ENCODE results near the gene PRICKLE1. TPM values are rescaled to one million over a fixed set of nuclear protein-coding genes. Genes with fewer than 3 reads are reported as not detected.

The PRICKLE1 gene
- total RNA-seq, 2 experiments from 2014 or later = not detected

DNA sequence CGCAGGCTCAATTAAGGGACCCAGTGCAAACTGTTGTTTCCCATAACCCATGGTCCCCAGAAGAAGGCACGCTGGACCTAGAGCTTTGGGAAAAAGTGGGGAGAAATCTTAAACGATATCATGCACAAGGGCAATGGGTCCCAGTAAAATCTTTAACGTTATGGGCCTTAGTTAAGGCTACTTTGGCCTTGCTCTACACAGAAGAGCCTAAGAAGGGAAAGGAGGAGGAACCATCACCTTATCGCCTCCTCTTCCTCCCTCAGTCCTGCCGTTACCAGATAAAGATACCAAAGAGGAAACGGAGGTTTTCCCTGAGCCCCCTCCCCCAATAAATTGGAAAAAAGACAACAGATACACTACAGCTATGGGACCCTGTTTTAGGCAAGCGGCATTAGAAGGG, 146.7 kb downstream of the PRICKLE1 start:
- H3K27me3 Mint-ChIP-seq = no peaks in the 10 kb centered on the region
- peaks cover 10% of the 10 kb centered on the region for H3K9me3 Mint-ChIP-seq
- ATAC-seq (no peak), DNase-seq (no peak)
- no peak overlapping the region for H3K4me3 Mint-ChIP-seq
- TF ChIP-seq, protein P1, sequence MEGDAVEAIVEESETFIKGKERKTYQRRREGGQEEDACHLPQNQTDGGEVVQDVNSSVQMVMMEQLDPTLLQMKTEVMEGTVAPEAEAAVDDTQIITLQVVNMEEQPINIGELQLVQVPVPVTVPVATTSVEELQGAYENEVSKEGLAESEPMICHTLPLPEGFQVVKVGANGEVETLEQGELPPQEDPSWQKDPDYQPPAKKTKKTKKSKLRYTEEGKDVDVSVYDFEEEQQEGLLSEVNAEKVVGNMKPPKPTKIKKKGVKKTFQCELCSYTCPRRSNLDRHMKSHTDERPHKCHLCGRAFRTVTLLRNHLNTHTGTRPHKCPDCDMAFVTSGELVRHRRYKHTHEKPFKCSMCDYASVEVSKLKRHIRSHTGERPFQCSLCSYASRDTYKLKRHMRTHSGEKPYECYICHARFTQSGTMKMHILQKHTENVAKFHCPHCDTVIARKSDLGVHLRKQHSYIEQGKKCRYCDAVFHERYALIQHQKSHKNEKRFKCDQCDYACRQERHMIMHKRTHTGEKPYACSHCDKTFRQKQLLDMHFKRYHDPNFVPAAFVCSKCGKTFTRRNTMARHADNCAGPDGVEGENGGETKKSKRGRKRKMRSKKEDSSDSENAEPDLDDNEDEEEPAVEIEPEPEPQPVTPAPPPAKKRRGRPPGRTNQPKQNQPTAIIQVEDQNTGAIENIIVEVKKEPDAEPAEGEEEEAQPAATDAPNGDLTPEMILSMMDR (IDR thresholded peaks at IDR 0.05) = no peak
- ChIA-PET CTCF (no interaction called here), POLR2A (interaction anchor here (1.1 kb wide), 1 partner anchor 65 kb away, joined by 4 read pairs; no protein-coding TSS in a partner anchor)
- H3K4me1 Mint-ChIP-seq (ENCODE audit: low read depth) = no peaks in the 10 kb centered on the region
- no peak overlapping the region for H3K27ac Mint-ChIP-seq
- intact Hi-C loops (cut with micrococcal nuclease) = no loop called here
- H3K36me3 Mint-ChIP-seq (ENCODE audit: low read depth) = peaks cover 71% of the 10 kb centered on the region

DNA sequence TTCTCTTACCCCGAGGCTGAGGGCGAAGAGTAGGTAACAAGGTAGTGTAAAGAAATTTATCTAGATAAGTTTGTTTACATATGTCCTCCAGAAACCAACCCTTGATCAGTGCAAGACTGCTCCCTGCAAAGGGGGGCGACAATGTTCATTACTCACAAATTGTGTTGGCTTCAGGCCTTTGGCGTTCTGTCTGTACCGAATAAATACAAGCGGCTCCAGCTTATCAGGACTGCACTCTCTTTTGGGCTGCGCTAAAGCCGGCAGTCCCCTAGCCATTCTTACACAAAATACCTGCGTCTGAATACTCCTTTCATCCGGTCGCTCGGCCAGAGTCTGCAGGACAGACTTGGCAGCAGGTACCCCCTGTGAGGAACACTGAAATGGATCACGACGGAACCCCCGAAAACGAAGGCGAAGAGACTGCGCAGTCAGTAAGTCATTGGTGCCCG, 147.2 kb downstream of the PRICKLE1 start:
- POLR2A ChIA-PET = interaction anchor here (1.1 kb wide), 1 partner anchor 65 kb away, joined by 4 read pairs; no protein-coding TSS in a partner anchor
- H3K9me3 Mint-ChIP-seq = peaks cover 10% of the 10 kb centered on the region
- H3K36me3 Mint-ChIP-seq (ENCODE audit: low read depth) = peaks cover 70% of the 10 kb centered on the region

DNA sequence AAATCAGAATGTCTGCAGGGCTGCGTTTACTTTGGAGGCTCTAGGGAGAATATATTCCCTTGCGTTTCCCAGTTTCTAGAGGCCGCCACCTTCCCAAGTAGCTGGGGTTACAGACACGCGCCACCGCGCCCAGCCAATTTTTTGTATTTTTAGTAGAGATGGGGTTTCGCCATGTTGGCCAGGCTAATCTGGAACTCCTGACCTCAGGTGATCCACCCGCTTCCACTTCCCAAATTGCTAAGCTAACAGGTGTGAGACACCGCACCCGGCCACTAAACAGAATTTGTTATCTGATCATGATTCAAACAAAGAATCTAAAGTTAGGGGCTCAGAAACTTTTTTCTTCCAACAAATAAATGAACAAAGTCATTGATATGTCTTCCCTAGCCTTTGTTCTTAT, 148.9 kb downstream of the PRICKLE1 start:
- POLR2A ChIA-PET = no interaction called here
- no peak for DNase-seq

More for the DNA sequence above, 147.2 kb downstream of the PRICKLE1 start:
- CTCF ChIA-PET = no interaction called here
- no peak overlapping the region for H3K27ac Mint-ChIP-seq
- H3K27me3 Mint-ChIP-seq = no peaks in the 10 kb centered on the region
- H3K4me3 Mint-ChIP-seq = no peak overlapping the region
- TF ChIP-seq, protein P1 (IDR thresholded peaks at IDR 0.05) = no peak
- DNase-seq = no peak
- no peaks in the 10 kb centered on the region for H3K4me1 Mint-ChIP-seq (ENCODE audit: low read depth)
- intact Hi-C loops (cut with micrococcal nuclease) = no loop called here
- ATAC-seq = no peak

DNA sequence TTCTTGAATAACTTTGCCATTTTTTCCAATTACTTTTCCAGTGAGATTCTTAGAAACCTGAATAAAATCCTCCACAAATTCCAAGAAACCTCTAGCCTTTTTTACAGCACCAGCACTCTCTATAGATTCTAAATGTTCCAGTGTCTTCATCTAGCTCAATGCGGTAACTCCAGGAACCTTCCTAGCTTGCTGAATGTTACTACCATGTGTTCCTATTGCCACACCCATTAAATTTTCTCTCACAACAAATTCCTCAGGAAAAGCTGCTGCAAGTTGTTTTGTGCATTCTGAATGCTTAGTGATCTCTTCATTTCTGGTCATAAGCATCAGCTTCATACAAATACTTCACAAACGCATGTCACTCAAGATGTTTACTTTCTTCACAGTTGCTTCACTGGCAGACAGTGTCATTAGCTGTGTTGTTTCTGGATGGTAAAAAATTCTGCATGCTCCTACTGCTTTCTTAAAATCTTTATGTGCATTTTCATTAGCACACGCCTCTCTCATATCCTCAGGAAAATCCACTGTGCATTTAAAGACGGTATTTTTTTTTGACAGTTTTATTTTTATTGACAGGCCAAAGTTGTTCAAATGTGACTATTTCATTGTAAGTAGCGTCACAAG, 156.9 kb downstream of the PRICKLE1 start:
- H3K36me3 Mint-ChIP-seq (ENCODE audit: low read depth) = peaks cover 44% of the 10 kb centered on the region
- H3K9me3 Mint-ChIP-seq = no peaks in the 10 kb centered on the region
- no peak overlapping the region for H3K4me3 Mint-ChIP-seq
- TF ChIP-seq, protein P1 (IDR thresholded peaks at IDR 0.05) = no peak
- intact Hi-C loops (cut with micrococcal nuclease) = no loop called here
- no peaks in the 10 kb centered on the region for H3K27me3 Mint-ChIP-seq
- ChIA-PET CTCF (interaction anchor here (0.7 to 1.4 kb wide), 3 partner anchors 50 to 1137 kb away, joined by 3 to 5 read pairs (median 4); no protein-coding TSS in a partner anchor), POLR2A (no interaction called here)
- ATAC-seq (no peak), DNase-seq (no peak)
- no peak overlapping the region for H3K27ac Mint-ChIP-seq
- H3K4me1 Mint-ChIP-seq (ENCODE audit: low read depth) = peaks cover 4% of the 10 kb centered on the region

More for the DNA sequence above, 148.9 kb downstream of the PRICKLE1 start:
- intact Hi-C loops (cut with micrococcal nuclease) = no loop called here
- Mint-ChIP-seq H3K9me3 (peaks cover 10% of the 10 kb centered on the region), H3K36me3 (ENCODE audit: low read depth) (peaks cover 70% of the 10 kb centered on the region), H3K27me3 (no peaks in the 10 kb centered on the region), H3K4me3 (no peak overlapping the region), H3K4me1 (ENCODE audit: low read depth) (peaks cover 4% of the 10 kb centered on the region), H3K27ac (no peak overlapping the region)
- CTCF ChIA-PET = no interaction called here
- TF ChIP-seq, protein P1 (IDR thresholded peaks at IDR 0.05) = no peak
- ATAC-seq = no peak

DNA sequence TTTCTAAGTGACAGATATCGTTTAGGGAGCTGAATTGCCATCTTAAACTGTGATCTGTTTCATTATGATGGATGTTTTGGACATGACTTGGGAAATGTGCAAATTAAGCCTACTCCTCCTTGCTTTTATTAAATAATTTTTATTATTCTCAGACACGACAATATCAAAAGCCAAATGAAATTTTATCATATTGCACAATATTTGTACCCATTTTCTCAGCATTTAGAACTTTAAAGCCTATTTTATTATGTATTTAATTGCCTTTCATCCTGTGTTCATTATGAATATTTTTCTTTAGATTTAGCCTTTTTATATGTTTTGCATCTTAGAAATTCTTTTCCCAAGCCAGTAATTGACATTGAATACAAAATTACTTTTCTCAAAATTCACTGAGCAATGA, 160.7 kb downstream of the PRICKLE1 start:
- ChIA-PET CTCF (no interaction called here), POLR2A (no interaction called here)
- H3K4me1 Mint-ChIP-seq (ENCODE audit: low read depth) = peaks cover 6% of the 10 kb centered on the region
- no peak for DNase-seq
- no peaks in the 10 kb centered on the region for H3K9me3 Mint-ChIP-seq
- intact Hi-C loops (cut with micrococcal nuclease) = no loop called here
- no peaks in the 10 kb centered on the region for H3K27me3 Mint-ChIP-seq
- ATAC-seq = no peak
- H3K36me3 Mint-ChIP-seq (ENCODE audit: low read depth) = peaks cover 47% of the 10 kb centered on the region
- H3K27ac Mint-ChIP-seq = no peak overlapping the region
- TF ChIP-seq, protein P1 (IDR thresholded peaks at IDR 0.05) = no peak
- no peak overlapping the region for H3K4me3 Mint-ChIP-seq
